HS-27A (cell line): Measurements from ENCODE around the gene LALBA.
"Not testable (repeated sequence)": the region's sequence is repeated elsewhere in the genome, so short reads cannot be mapped to it uniquely, and the experiment has no call there.

Source experiments
- DNase-seq: peaks from one replicate; pipeline ENCODE4 v3.0.0-alpha.2; 2012; ENCODE audit warnings: low read depth, missing footprints

LALBA gene

GRCh38 chr12:48569946-48570345 is at the start of gene LALBA:
Gene LALBA (minus strand): TSS chr12:48570046. CDS start chr12:48570020, 26 bp downstream.
- DNase-seq: no peak

- peak; percentile 45 for DNase-seq
Observed at GRCh38 chr12:48618541-48618940, 48.7 kb upstream of the LALBA start.

DNA sequence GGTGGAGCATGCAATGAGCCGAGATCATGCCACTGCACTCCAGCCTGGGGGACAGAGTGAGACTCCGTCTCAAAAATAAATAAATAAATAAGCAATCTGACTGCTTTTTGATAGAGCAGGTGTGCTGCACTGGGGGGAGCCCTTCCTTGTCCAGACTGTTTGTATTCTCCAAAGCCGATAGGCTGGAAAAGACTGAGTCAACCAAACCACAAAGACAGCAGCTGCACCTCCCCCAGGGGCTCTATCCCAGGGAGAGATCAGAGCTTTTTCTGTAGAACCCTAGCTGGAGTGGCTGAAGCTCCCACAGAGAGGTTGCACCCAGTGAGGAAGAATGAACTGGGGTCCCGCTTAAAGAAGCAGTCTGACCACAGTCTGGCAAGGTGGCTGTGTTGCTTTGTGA is 45.8 kb upstream of the LALBA start:
- no peak for DNase-seq

- DNase-seq: no peak
Observed at GRCh38 chr12:48613321-48613720, 43.5 kb upstream of the LALBA start.

DNA sequence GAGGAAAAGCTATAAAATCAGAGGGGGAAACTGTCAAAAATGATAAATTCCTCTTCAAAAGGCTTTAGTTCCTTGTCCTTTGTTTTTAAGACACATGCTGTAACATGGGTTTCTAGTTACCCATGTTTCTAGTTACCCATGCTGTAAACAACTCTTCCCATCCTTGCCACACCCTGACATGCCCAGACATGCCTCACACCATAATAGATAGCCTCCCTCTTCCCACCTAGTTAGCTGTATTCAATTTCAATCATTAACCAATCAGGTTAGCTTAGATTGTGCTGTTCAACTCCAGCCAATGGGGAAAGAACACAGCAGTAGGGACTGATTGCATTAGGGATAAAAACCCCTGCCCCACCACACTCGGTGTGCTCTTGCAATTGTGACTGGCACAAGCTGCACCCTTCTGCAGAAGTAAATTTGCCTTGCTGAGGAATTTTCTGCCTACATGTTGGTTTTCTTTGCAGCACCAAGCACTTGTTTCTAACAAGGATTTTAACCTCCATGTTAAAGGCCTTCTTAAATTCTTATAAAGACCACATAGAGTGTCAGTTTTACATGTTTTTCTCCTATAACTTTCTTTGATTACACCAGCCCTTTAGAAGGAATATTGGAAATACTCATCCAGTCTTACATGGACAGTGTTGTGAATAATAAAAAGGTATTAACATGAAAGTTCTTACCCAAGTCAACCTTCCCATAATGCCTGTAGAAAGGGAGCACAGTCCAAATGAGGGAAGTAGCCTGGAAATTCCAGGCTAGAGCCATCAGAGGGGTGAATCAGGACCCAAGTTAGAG is 32.5 kb upstream of the LALBA start:
- no peak for DNase-seq

DNA sequence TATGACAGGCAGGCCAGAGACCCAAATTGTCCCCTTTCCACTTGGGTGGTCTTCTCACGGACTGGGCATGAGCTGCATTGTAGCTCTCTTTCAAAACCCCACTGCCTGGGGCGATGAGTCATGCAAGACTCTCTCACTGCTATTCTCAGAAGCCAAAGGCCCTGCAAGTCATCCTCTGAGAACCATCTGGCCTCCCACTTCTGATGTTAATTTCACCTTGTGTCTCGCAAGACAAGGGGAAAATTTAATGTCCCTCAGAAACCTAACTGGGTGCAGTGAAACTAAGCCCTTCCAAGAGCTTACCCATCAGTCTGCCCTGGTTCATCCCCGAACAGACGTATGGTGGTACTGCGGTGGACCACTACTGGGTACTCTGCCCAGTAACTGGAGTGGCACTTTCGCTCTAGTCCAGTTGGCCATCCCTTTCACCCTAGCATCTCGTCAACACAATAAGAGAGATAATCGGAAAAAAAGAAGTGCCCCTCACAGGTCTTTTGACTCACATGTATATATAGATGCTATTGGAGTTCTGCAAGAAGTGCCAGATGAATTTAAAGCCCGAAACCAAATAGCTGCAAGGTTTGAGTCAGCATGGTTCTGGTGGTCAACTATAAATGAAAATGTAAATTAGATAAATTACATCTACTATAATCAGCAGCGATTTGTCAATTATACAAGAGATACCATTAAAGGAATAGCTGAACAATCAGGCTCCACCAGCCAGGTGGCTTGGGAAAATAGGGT is 31.3 kb upstream of the LALBA start:
- DNase-seq: no peak

- DNase-seq: no peak
Observed at GRCh38 chr12:48600552-48600951, 30.7 kb upstream of the LALBA start.

GRCh38 chr12:48592591-48593086 is 22.8 kb upstream of the LALBA start:
- DNase-seq: no peak

DNA sequence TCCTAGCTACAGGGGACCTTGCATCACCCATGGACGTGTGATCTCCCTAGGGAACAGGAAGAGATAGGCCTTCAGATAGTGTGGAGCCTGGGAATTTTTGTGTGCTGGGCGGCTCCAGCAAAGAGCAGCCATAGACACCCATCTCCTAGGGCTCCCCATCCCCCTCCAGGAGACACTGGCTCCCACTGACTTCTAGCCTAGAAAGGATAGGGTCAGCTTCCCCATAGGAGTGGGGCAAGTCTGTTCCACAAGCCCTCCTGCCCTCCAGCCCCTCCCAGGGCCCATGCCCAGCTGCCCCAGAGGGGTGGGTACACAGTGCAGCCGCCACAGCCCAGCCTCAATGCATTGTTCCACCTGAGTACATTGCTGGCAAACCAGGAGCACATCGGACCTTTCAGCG is 16.5 kb upstream of the LALBA start:
- no peak for DNase-seq

GRCh38 chr12:48583728-48584127 is 13.9 kb upstream of the LALBA start:
- no peak for DNase-seq

- no peak for DNase-seq
Observed at GRCh38 chr12:48580831-48581230, 11.0 kb upstream of the LALBA start.

DNA sequence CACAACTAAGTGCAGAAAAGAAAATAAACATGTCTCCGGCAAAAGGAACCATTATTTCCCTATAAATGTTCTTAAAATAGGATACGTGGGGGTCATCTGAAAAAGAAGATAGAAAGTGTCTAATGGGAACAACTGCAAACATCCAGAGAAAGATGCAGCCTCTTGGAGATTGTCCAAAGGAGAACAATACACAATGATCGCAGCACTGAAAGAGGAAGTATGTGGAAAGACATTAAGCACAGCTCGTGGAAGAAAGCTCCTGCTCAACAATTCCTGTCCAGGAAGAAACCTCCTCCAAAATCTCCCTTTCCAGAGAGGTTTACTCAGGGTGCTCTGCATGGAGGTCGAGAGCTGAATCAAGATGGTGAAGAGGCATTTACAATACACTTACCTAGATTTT is 2.5 kb upstream of the LALBA start:
- no peak for DNase-seq

DNA sequence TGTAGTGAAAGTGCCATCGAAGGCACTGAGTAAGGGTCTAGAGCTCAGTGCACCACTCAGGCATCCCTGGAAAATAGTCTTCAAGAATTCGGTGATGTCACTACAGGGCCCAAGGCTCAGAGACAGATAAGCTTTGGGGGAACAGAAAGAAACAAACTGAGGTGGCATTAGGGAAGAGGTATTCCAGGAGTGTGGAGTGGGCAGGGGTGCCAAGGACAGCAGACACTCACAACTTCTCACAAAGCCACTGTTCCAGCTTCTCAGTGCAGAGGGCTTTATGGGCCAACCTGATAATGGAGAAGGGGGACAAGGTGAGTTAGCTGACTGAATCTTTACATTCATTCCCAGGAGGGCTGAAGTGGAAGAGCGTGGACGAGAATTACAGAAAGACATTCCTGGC is 2.1 kb downstream of the LALBA start:
- DNase-seq: no peak

GRCh38 chr12:48557919-48558318 is 11.9 kb downstream of the LALBA start:
- no peak for DNase-seq

GRCh38 chr12:48556631-48557030 is 13.2 kb downstream of the LALBA start:
- DNase-seq: no peak

DNA sequence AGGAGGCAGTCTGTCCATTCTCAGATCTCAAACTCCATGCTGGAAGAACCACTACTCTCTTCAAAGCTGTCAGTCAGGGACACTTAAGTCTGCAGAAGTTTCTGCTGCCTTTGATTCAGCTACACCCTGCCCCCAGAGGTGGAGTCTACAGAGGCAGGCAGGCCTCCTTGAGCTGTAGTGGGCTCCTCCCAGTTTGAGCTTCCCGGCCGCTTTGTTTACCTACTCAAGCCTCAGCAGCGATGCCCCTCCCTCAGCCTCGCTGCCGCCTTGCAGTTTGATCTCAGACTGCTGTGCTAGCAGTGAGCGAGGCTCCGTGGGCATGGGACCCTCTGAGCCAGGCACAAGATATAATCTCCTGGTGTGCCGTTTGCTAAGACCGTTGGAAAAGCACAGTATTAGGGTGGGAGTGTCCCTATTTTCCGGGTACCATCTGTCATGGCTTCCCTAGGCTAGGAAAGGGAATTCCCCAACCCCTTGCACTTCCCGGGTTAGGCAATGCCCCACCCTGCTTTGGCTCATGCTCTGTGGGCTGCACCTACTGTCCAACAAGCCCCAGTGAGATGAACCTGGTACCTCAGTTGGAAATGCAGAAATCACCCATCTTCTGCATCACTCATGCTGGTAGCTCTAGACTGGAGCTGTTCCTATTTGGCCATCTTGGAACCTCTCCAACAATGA is 16.0 kb downstream of the LALBA start:
- not testable (repeated sequence) for DNase-seq

GRCh38 chr12:48551636-48552035 is 18.2 kb downstream of the LALBA start:
- not testable (repeated sequence) for DNase-seq

DNA sequence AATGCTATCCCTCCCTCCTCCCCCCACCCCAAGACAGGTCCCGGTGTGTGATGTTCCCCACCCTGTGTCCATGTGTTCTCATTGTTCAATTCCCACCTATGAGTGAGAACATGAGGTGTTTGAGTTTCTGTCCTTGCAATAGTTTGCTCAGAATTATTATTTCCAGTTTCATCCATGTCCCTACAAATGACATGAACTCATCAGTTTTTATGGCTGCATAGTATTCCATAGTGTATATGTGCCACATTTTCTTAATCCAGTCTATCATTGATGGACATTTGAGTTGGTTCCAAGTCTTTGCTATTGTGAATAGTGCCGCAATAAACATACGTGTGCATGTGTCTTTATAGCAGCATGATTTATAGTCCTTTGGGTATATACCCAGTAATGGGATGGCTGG is 22.8 kb downstream of the LALBA start:
- not testable (repeated sequence) for DNase-seq

DNA sequence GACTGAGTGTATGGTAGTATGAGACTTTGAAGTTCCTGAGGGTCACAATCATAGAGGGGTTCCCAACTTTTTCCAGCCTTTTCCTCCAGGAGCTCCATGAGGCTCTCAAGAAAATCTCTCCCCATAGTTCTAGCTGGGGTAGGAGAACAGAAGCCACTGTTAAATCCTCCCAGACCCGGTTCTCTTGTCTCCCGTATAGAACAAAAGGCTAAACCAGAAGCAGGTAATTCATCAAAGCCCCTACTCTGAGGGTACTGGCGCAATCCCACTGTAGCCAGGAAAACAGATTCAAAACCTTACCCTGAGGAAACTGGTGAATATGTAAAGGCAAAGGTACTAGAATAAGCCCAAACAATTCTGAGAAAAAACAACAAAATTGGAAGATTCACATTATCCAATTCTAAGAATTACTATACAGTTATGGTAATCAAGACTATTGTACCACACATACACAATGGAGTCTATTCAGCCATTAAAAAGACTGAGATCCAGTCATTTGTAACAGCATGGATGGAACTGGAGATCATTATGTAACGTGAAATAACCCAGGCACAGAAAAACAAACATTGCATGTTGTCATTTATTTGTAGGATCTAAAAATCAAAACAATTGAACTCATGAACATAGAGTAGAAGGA is 23.9 kb downstream of the LALBA start:
- no peak for DNase-seq

- DNase-seq: no peak
Observed at GRCh38 chr12:48542300-48542928, 27.4 kb downstream of the LALBA start.

DNA sequence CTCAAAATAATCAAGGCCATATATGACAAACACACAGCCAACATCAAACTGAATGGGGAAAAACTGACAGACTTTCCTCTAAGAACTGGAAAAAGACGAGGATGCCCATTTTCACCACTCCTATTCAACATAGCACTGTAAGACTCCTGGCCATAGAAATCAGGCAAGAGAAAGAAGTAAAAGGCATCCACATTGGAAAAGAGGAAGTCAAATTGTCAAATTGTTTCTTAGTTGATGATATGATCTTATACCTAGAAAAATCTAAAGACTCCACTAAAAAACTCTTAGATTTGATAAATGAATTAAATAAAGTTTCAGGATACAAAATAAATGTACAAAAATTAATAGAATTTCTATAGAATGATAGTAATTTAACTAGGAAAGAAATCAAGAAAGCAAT is 33.2 kb downstream of the LALBA start:
- DNase-seq: no peak

- no peak for DNase-seq
Observed at GRCh38 chr12:48532601-48533000, 37.2 kb downstream of the LALBA start.
